Skeletal muscle satellite cell (primary cell): ENCODE results near the gene CYB561A3.

Experiments
- H3K27me3 ChIP-seq: 2 replicates; pipeline ENCODE4 v1.7.0; 2013; ENCODE audit warnings: low read length; ENCODE audit not compliant: control insufficient read depth, insufficient read depth
- H3K36me3 ChIP-seq: 2 replicates; pipeline ENCODE4 v1.7.0; 2013; ENCODE audit warnings: mild to moderate bottlenecking, control low read depth, low read length; ENCODE audit not compliant: insufficient read depth
- H3K4me1 ChIP-seq: 2 replicates; pipeline ENCODE4 v1.7.0; 2013; ENCODE audit warnings: low read length; ENCODE audit not compliant: control insufficient read depth, insufficient read depth
- H3K4me2 ChIP-seq: 2 replicates; pipeline ENCODE4 v1.7.0; 2013; ENCODE audit warnings: mild to moderate bottlenecking, low read length
- H3K4me3 ChIP-seq: 2 replicates; pipeline ENCODE4 v1.7.0; 2013; ENCODE audit warnings: low read length
- H3K9ac ChIP-seq: 2 replicates; pipeline ENCODE4 v1.7.0; 2013; ENCODE audit warnings: mild to moderate bottlenecking, low read depth, low read length, moderate library complexity
- H3K9me3 ChIP-seq: replicated peaks from 2 replicates; pipeline ENCODE4 v1.7.0; 2013; ENCODE audit warnings: mild to moderate bottlenecking, control low read depth, low read length

CYB561A3 gene

GRCh38 chr11:61305417-61305816 is 56.3 kb downstream of the CYB561A3 start:
- H3K4me3 ChIP-seq, result no peak overlapping the region
- peaks cover 94% of the 10 kb centered on the region for H3K36me3 ChIP-seq
- no peaks in the 10 kb centered on the region for H3K9me3 ChIP-seq
- no peaks in the 10 kb centered on the region for H3K27me3 ChIP-seq
- no peak overlapping the region for H3K9ac ChIP-seq
- H3K4me1 ChIP-seq, result no peaks in the 10 kb centered on the region
- no peak overlapping the region for H3K4me2 ChIP-seq

- no peak overlapping the region for H3K4me2 ChIP-seq
- no peak overlapping the region for H3K9ac ChIP-seq
- peaks cover 93% of the 10 kb centered on the region for H3K36me3 ChIP-seq
- no peaks in the 10 kb centered on the region for H3K9me3 ChIP-seq
- H3K4me1 ChIP-seq, result peaks cover 4% of the 10 kb centered on the region
- H3K4me3 ChIP-seq, result no peak overlapping the region
- H3K27me3 ChIP-seq, result no peaks in the 10 kb centered on the region
These were observed 58.0 kb downstream of the CYB561A3 start for GRCh38 chr11:61303725-61304124.

- Histone ChIP-seq H3K9ac (no peak overlapping the region), H3K36me3 (peaks cover 86% of the 10 kb centered on the region), H3K4me2 (no peak overlapping the region), H3K4me1 (peaks cover 16% of the 10 kb centered on the region), H3K4me3 (no peak overlapping the region), H3K27me3 (no peaks in the 10 kb centered on the region), H3K9me3 (no peaks in the 10 kb centered on the region)
These were observed 59.1 kb downstream of the CYB561A3 start for GRCh38 chr11:61302550-61302949.
